Cardiac muscle cell (in vitro differentiated cells and primary cell): ENCODE data around the gene TFPI2. TPM values are rescaled to one million over a fixed set of nuclear protein-coding genes. Genes with fewer than 3 reads are reported as not detected.

Experiments used
- DNase-seq, 2 donors: peaks; one replicate each; pipeline versions ENCODE4 v3.0.0 to v3.0.0-alpha.2; 2010 to 2017; ENCODE audit warnings: low read depth in 1 of 2, low spot score in 1 of 2
- H3K27ac ChIP-seq: fragments of 200-600 bp; sonication (generic); 2 replicates; pipeline ENCODE4 v1.5.1; 2016
- H3K27me3 ChIP-seq: fragments of 200-600 bp; sonication (generic); 2 replicates; pipeline ENCODE4 v1.6.0; 2016; ENCODE audit warnings: control low read depth
- H3K36me3 ChIP-seq: fragments of 200-600 bp; sonication (generic); 2 replicates; pipeline ENCODE4 v1.5.1; 2016; ENCODE audit warnings: control low read depth
- H3K4me1 ChIP-seq: fragments of 200-600 bp; sonication (generic); 2 replicates; pipeline ENCODE4 v1.8.1; 2017; ENCODE audit warnings: low read depth, mild to moderate bottlenecking, mixed run types
- H3K4me3 ChIP-seq: fragments of 200-600 bp; sonication (generic); 2 replicates; pipeline ENCODE4 v1.5.1; 2016; ENCODE audit warnings: mild to moderate bottlenecking
- H3K9me3 ChIP-seq: fragments of 200-600 bp; sonication (generic); 2 replicates; pipeline ENCODE4 v1.5.1; 2017; ENCODE audit warnings: low read depth, mild to moderate bottlenecking, control low read depth
- polyA plus RNA-seq: library from polyadenylated mRNA; unstranded; fragments of >200 nt; fragmentation: Nextera tagmentation; extraction: Ambion mirVana; gene quantifications from 2 replicates; pipeline ENCODE4 v1.2.1, GENCODE V29; 2016
- total RNA-seq: library from RNA; depleted of rRNA; stranded (reverse); fragments of >200 nt; gene quantifications from 2 replicates; pipeline ENCODE4 v1.2.3, GENCODE V29; 2016
- TF ChIP-seq, protein P1 (sequence below): IDR thresholded peaks from 2 replicates; pipeline ENCODE4 v1.5.1; 2012; ENCODE audit warnings: low read depth, mild to moderate bottlenecking, low read length

TFPI2 gene
- total and polyA plus RNA-seq, 2 experiments from 2014 or later, result 20.1 to 20.8 TPM

DNA sequence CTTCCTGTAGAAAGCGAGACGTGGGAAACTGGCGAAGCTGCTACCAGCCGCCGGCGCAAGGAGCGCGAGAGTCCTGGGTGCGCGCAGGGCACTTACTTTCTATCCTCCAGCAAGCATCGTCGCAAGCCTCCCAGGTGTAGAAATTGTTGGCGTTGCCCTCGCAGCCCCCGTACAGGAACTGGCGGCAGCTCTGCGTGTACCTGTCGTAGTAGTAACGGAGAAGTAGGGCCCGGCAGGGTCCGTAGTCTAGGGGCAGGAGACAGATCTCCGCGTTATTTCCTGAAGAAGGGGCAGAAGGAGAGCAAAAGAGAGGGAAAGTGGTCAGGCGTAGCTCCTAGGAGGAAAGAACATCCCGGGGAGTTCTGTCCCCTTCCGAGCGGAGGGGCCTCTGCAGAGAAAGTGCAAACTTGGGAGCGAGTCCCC, 501 bp downstream of the TFPI2 start:
- TF ChIP-seq, protein P1, sequence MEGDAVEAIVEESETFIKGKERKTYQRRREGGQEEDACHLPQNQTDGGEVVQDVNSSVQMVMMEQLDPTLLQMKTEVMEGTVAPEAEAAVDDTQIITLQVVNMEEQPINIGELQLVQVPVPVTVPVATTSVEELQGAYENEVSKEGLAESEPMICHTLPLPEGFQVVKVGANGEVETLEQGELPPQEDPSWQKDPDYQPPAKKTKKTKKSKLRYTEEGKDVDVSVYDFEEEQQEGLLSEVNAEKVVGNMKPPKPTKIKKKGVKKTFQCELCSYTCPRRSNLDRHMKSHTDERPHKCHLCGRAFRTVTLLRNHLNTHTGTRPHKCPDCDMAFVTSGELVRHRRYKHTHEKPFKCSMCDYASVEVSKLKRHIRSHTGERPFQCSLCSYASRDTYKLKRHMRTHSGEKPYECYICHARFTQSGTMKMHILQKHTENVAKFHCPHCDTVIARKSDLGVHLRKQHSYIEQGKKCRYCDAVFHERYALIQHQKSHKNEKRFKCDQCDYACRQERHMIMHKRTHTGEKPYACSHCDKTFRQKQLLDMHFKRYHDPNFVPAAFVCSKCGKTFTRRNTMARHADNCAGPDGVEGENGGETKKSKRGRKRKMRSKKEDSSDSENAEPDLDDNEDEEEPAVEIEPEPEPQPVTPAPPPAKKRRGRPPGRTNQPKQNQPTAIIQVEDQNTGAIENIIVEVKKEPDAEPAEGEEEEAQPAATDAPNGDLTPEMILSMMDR, result no peak
- DNase-seq, result peak; percentile 60 to 77
- Histone ChIP-seq H3K4me3 (peak overlapping the region; percentile 81), H3K27me3 (peaks cover 57% of the 10 kb centered on the region), H3K4me1 (no peaks in the 10 kb centered on the region), H3K27ac (no peak overlapping the region), H3K9me3 (peaks cover 5% of the 10 kb centered on the region), H3K36me3 (no peaks in the 10 kb centered on the region)

- H3K9me3 ChIP-seq, result peaks cover 5% of the 10 kb centered on the region
- no peaks in the 10 kb centered on the region for H3K36me3 ChIP-seq
- peak in 1 of 2 donors; percentile 70 for DNase-seq
- no peaks in the 10 kb centered on the region for H3K4me1 ChIP-seq
- TF ChIP-seq, protein P1, result no peak
- peaks cover 57% of the 10 kb centered on the region for H3K27me3 ChIP-seq
- H3K27ac ChIP-seq, result no peak overlapping the region
- H3K4me3 ChIP-seq, result peak overlapping the region; percentile 81
Observed at GRCh38 chr7:93889261-93889660, 1.3 kb downstream of the TFPI2 start.

- Histone ChIP-seq H3K27ac (no peak overlapping the region), H3K4me1 (no peaks in the 10 kb centered on the region), H3K4me3 (no peak overlapping the region), H3K27me3 (peaks cover 25% of the 10 kb centered on the region), H3K9me3 (peaks cover 5% of the 10 kb centered on the region), H3K36me3 (no peaks in the 10 kb centered on the region)
- DNase-seq, result peak in 1 of 2 donors; percentile 38
- TF ChIP-seq, protein P1, result no peak
Observed at GRCh38 chr7:93884541-93884940, 6.0 kb downstream of the TFPI2 start.

DNA sequence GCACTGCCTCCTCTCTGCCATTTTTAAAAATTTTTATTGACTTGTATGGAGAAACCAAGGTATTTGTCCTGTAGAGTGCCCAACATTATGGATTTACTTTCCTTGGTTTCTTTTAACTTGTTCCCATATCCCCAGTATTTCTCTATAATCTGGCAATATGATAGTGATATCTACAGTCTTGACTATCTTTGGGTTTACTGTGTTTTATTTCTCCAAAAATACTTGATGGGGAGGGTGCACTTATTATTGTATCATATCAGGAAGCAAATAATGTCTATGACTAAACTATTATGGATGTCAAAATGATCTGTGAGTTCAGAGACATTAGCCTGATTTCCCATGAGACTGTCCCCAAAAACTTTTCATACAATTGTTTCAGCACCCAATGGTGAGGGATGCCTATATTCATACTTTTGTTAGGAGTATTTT, 6.6 kb downstream of the TFPI2 start:
- DNase-seq, result peak in 1 of 2 donors; percentile 31
- peaks cover 5% of the 10 kb centered on the region for H3K9me3 ChIP-seq
- no peak overlapping the region for H3K27ac ChIP-seq
- H3K4me3 ChIP-seq, result no peak overlapping the region
- peaks cover 19% of the 10 kb centered on the region for H3K27me3 ChIP-seq
- no peaks in the 10 kb centered on the region for H3K36me3 ChIP-seq
- no peaks in the 10 kb centered on the region for H3K4me1 ChIP-seq
- TF ChIP-seq, protein P1, result no peak

- no peak overlapping the region for H3K27ac ChIP-seq
- H3K4me1 ChIP-seq, result no peaks in the 10 kb centered on the region
- no peak overlapping the region for H3K4me3 ChIP-seq
Observed at GRCh38 chr7:93883078-93883916, 7.3 kb downstream of the TFPI2 start.

More at GRCh38 chr7:93883078-93883916, 7.3 kb downstream of the TFPI2 start:
- TF ChIP-seq, protein P1, result no peak
- peak in 1 of 2 donors; percentile 41 for DNase-seq
- Histone ChIP-seq H3K9me3 (peaks cover 5% of the 10 kb centered on the region), H3K36me3 (no peaks in the 10 kb centered on the region), H3K27me3 (peaks cover 14% of the 10 kb centered on the region)
